ENCODE results near the gene SDHAF4. TPM values are rescaled to one million over a fixed set of nuclear protein-coding genes. Genes with fewer than 3 reads are reported as not detected.
A peak's percentile ranks its signal among the peaks of the same experiment; 100 is the strongest.
"Not testable (repeated sequence)": the region's sequence is repeated elsewhere in the genome, so short reads cannot be mapped to it uniquely, and the experiment has no call there.

Gene SDHAF4
- total RNA-seq, 1 donor from 2014 or later, result 11.0 TPM

DNA sequence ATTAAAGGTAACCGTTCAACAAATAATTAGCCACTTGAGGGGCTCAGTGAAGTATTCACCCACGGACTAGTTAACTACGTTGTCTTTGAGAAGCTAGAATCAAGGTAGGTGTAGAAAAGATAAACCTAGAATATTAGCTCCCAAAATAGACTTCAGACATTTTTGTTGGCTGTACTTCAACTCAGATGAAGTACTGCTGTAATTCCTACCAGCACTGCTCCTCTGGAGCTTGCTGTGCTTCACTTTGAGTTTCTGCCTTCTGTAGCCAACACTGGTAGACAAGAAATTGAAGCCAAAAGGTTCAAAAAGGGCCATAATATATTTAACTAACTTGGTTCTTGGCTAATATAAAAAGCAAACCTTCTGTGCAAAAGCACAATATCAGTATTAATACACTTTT, 18.8 kb upstream of the SDHAF4 start:
- Histone ChIP-seq H3K4me3 (ENCODE audit: low read length in 3 of 3) (no peak overlapping the region), H3K9ac (ENCODE audit: low read depth in 1 of 3, low read length in 3 of 3) (no peak overlapping the region), H3K4me1 (ENCODE audit: control insufficient read depth in 3 of 3, insufficient read depth in 3 of 3, low read length in 3 of 3) (peaks cover 0 to 3% (median under 1%) of the 10 kb centered on the region in 3 donors), H3K9me3 (ENCODE audit: control insufficient read depth in 3 of 3, low read length in 3 of 3) (no peaks in the 10 kb centered on the region), H3K27ac (ENCODE audit: low read depth, low read length) (no peak overlapping the region), H3K27me3 (ENCODE audit: control insufficient read depth in 3 of 3, insufficient read depth in 3 of 3, low read length in 3 of 3) (no peaks in the 10 kb centered on the region), H3K36me3 (ENCODE audit: control insufficient read depth in 3 of 3, insufficient read depth in 3 of 3, low read length in 3 of 3) (peaks cover 0 to 2% (median 0%) of the 10 kb centered on the region in 3 donors)

DNA sequence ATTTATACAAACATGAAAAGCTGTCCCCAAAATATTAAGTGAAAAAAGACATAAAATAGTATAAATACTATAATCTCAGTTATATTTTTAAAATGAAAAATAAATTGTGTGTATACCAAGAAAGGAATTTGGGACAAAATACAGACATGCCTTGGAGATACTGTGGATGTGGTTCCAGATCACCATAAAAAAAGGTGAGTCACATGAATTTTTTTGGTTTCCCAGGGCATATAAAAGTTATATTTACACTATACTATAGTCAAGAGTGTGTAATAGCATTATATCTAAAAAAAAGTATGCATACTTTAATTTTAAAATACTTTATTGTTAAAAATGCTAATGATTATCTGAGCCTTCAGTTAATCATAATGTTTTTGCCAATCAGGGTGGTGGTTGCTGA, 17.4 kb upstream of the SDHAF4 start:
- Histone ChIP-seq H3K4me1 (ENCODE audit: control insufficient read depth in 3 of 3, insufficient read depth in 3 of 3, low read length in 3 of 3) (peaks cover 0 to 5% (median 4%) of the 10 kb centered on the region in 3 donors), H3K9me3 (ENCODE audit: control insufficient read depth in 3 of 3, low read length in 3 of 3) (no peaks in the 10 kb centered on the region), H3K27ac (ENCODE audit: low read depth, low read length) (no peak overlapping the region), H3K9ac (ENCODE audit: low read depth in 1 of 3, low read length in 3 of 3) (no peak overlapping the region), H3K4me3 (ENCODE audit: low read length in 3 of 3) (no peak overlapping the region), H3K27me3 (ENCODE audit: control insufficient read depth in 3 of 3, insufficient read depth in 3 of 3, low read length in 3 of 3) (no peaks in the 10 kb centered on the region), H3K36me3 (ENCODE audit: control insufficient read depth in 3 of 3, insufficient read depth in 3 of 3, low read length in 3 of 3) (peaks cover 0 to 2% (median 0%) of the 10 kb centered on the region in 3 donors)

DNA sequence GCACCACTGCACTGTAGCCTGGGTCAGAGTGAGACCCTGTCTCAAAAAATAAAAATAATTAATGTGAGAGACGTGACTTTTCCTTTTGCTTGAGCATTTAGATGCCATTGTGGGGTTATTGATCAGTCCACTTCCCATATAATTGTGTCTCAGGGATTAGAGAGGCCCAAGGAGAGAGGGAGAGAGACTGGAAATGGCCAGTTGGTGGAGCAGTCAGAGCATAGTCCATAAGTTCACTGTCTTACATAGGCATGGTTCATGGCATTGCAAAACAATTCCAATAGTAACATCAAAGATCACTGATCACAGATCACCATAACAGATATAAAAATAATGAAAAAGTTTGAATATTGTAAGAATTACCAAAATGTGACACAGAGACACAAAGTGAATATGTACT, 15.2 kb upstream of the SDHAF4 start:
- no peak overlapping the region for H3K9ac ChIP-seq (ENCODE audit: low read depth in 1 of 3, low read length in 3 of 3)
- H3K27me3 ChIP-seq (ENCODE audit: control insufficient read depth in 3 of 3, insufficient read depth in 3 of 3, low read length in 3 of 3), result no peaks in the 10 kb centered on the region
- H3K4me3 ChIP-seq (ENCODE audit: low read length in 3 of 3), result no peak overlapping the region
- no peak overlapping the region for H3K27ac ChIP-seq (ENCODE audit: low read depth, low read length)
- H3K4me1 ChIP-seq (ENCODE audit: control insufficient read depth in 3 of 3, insufficient read depth in 3 of 3, low read length in 3 of 3), result peaks cover 0 to 5% (median 4%) of the 10 kb centered on the region in 3 donors
- peaks cover 0 to 2% (median 0%) of the 10 kb centered on the region in 3 donors for H3K36me3 ChIP-seq (ENCODE audit: control insufficient read depth in 3 of 3, insufficient read depth in 3 of 3, low read length in 3 of 3)
- no peaks in the 10 kb centered on the region for H3K9me3 ChIP-seq (ENCODE audit: control insufficient read depth in 3 of 3, low read length in 3 of 3)

DNA sequence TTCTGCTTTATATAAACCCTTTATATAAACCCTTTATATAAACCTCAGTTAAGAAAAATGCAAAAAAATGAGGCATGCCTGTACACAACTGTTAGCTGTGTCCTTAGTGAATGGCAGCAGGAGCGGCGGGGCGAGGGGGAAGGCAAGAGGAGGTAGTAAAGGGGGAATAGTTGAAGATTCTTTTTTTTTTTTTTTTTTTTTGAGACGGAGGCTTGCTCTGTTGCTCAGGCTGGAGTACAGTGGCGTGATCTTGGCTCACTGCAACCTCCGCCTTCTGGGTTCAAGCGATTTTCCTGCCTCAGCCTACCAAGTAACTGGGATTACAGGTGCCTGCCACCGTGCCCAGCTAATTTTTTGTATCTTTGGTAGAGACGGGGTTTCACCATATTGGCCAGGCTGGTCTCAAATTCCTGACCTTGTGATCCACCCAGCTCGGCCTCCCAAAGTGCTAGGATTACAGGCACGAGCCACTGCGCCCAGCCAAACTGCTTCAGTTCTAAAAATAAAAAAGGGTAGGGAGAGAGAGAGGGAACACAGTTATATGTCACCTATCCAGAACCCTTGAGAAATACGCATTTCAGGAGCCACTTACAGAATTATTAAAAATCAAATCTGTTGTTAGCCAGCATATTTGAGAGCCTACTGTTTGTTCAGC, 14.3 kb upstream of the SDHAF4 start:
- peak overlapping the region; percentile 40 to 54 (median 46) for H3K9ac ChIP-seq (ENCODE audit: low read depth in 1 of 3, low read length in 3 of 3)
- not testable (repeated sequence) for H3K9me3 ChIP-seq (ENCODE audit: control insufficient read depth in 3 of 3, low read length in 3 of 3); H3K27me3 ChIP-seq (ENCODE audit: control insufficient read depth in 3 of 3, insufficient read depth in 3 of 3, low read length in 3 of 3); H3K36me3 ChIP-seq (ENCODE audit: control insufficient read depth in 3 of 3, insufficient read depth in 3 of 3, low read length in 3 of 3); H3K4me1 ChIP-seq (ENCODE audit: control insufficient read depth in 3 of 3, insufficient read depth in 3 of 3, low read length in 3 of 3)
- H3K4me3 ChIP-seq (ENCODE audit: low read length in 3 of 3), result peak overlapping the region in 2 of 3 donors; percentile 23 to 27
- H3K27ac ChIP-seq (ENCODE audit: low read depth, low read length), result peak overlapping the region; percentile 72

DNA sequence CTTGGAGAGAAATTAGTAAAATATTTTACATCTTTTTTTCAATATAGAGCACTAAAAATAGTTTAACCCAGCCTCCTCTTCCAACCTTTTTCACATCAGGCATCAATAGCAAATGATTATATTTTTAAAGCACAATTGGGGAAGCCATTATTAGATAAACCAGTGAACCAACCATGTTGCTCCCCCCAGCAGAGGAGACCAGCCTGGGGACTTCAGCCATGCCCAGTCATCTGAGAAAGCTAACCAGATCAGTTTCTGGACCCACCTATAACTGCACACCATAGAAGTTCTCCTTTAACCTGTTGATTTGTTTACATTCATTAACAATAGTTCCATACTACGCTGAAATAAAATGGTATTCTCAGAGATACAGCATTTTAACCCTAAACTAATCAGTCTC, 13.8 kb upstream of the SDHAF4 start:
- H3K36me3 ChIP-seq (ENCODE audit: control insufficient read depth in 3 of 3, insufficient read depth in 3 of 3, low read length in 3 of 3), result peaks cover 0 to 2% (median 0%) of the 10 kb centered on the region in 3 donors
- peak overlapping the region; percentile 72 for H3K27ac ChIP-seq (ENCODE audit: low read depth, low read length)
- H3K4me3 ChIP-seq (ENCODE audit: low read length in 3 of 3), result no peak overlapping the region
- no peaks in the 10 kb centered on the region for H3K9me3 ChIP-seq (ENCODE audit: control insufficient read depth in 3 of 3, low read length in 3 of 3)
- peak overlapping the region in 2 of 3 donors; percentile 46 to 54 for H3K9ac ChIP-seq (ENCODE audit: low read depth in 1 of 3, low read length in 3 of 3)
- peaks cover 0 to 5% (median 3%) of the 10 kb centered on the region in 3 donors for H3K4me1 ChIP-seq (ENCODE audit: control insufficient read depth in 3 of 3, insufficient read depth in 3 of 3, low read length in 3 of 3)
- no peaks in the 10 kb centered on the region for H3K27me3 ChIP-seq (ENCODE audit: control insufficient read depth in 3 of 3, insufficient read depth in 3 of 3, low read length in 3 of 3)

DNA sequence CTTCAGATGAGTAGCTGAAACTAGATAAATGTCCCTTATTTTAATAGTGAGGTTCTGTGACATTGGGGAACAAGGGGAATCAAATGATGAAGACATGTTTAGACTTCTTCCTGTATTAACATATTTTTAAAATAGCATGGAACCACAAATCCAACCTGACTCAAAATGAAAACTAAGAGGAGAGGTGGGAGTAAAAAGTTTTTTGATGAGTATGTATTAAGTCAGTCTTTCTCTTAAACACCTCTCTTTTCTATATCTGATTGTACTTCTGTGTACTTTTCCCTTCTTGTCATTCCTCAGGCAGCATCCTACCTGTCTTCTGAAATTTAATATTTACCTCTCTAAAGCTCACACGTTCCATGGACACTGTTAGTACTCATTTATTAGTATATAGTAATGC, 8.7 kb upstream of the SDHAF4 start:
- no peak overlapping the region for H3K27ac ChIP-seq (ENCODE audit: low read depth, low read length)
- no peaks in the 10 kb centered on the region for H3K27me3 ChIP-seq (ENCODE audit: control insufficient read depth in 3 of 3, insufficient read depth in 3 of 3, low read length in 3 of 3)
- H3K4me3 ChIP-seq (ENCODE audit: low read length in 3 of 3), result no peak overlapping the region
- no peak overlapping the region for H3K9ac ChIP-seq (ENCODE audit: low read depth in 1 of 3, low read length in 3 of 3)
- H3K36me3 ChIP-seq (ENCODE audit: control insufficient read depth in 3 of 3, insufficient read depth in 3 of 3, low read length in 3 of 3), result no peaks in the 10 kb centered on the region
- peaks cover 0 to 3% (median under 1%) of the 10 kb centered on the region in 3 donors for H3K4me1 ChIP-seq (ENCODE audit: control insufficient read depth in 3 of 3, insufficient read depth in 3 of 3, low read length in 3 of 3)
- H3K9me3 ChIP-seq (ENCODE audit: control insufficient read depth in 3 of 3, low read length in 3 of 3), result no peaks in the 10 kb centered on the region

DNA sequence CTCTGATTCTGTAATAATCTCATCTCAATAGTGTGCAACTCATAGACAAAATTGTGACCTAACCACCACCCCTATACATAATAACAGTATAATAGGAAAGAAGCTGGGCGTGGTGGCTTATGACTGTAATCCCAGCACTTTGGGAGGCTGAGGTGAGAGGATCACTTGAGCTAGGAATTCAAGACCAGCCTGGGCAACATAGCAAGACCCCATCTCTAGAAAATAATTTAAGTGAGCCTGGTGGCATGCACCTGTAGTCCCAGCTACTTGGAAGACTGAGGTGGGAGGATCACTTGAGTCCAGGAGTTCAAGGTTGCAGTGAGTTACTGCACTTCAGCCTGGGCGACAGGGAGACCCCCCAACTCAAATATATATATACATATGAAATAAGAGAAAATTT, 4.3 kb upstream of the SDHAF4 start:
- H3K27ac ChIP-seq (ENCODE audit: low read depth, low read length); H3K4me1 ChIP-seq (ENCODE audit: control insufficient read depth in 3 of 3, insufficient read depth in 3 of 3, low read length in 3 of 3); H3K27me3 ChIP-seq (ENCODE audit: control insufficient read depth in 3 of 3, insufficient read depth in 3 of 3, low read length in 3 of 3); H3K36me3 ChIP-seq (ENCODE audit: control insufficient read depth in 3 of 3, insufficient read depth in 3 of 3, low read length in 3 of 3); H3K9ac ChIP-seq (ENCODE audit: low read depth in 1 of 3, low read length in 3 of 3); H3K9me3 ChIP-seq (ENCODE audit: control insufficient read depth in 3 of 3, low read length in 3 of 3); H3K4me3 ChIP-seq (ENCODE audit: low read length in 3 of 3): not testable (repeated sequence)

DNA sequence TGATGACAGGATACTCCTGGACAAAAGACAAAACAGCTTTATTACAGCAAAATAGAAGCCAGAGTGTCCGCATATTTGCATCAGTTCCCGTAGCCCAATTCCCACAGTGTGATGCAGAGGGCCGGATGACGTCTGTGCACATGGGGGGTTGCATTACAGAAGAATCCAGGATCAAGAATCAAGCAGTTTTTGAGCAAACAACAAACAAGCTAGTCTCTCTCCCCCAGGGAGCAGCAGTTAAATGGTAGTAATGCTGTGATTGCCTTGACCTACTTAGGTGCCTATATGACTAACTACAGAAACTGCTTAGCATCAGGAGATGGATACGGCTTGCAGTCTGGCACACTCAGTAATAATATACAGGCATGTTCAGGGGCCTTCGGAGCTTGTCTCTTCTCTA, 3.2 kb upstream of the SDHAF4 start:
- H3K27ac ChIP-seq (ENCODE audit: low read depth, low read length), result no peak overlapping the region
- H3K9ac ChIP-seq (ENCODE audit: low read depth in 1 of 3, low read length in 3 of 3), result no peak overlapping the region
- H3K4me1 ChIP-seq (ENCODE audit: control insufficient read depth in 3 of 3, insufficient read depth in 3 of 3, low read length in 3 of 3), result peaks cover 4 to 7% (median 6%) of the 10 kb centered on the region in 3 donors
- no peaks in the 10 kb centered on the region for H3K27me3 ChIP-seq (ENCODE audit: control insufficient read depth in 3 of 3, insufficient read depth in 3 of 3, low read length in 3 of 3)
- peaks cover 0 to 5% (median 0%) of the 10 kb centered on the region in 3 donors for H3K36me3 ChIP-seq (ENCODE audit: control insufficient read depth in 3 of 3, insufficient read depth in 3 of 3, low read length in 3 of 3)
- H3K9me3 ChIP-seq (ENCODE audit: control insufficient read depth in 3 of 3, low read length in 3 of 3), result no peaks in the 10 kb centered on the region
- no peak overlapping the region for H3K4me3 ChIP-seq (ENCODE audit: low read length in 3 of 3)

DNA sequence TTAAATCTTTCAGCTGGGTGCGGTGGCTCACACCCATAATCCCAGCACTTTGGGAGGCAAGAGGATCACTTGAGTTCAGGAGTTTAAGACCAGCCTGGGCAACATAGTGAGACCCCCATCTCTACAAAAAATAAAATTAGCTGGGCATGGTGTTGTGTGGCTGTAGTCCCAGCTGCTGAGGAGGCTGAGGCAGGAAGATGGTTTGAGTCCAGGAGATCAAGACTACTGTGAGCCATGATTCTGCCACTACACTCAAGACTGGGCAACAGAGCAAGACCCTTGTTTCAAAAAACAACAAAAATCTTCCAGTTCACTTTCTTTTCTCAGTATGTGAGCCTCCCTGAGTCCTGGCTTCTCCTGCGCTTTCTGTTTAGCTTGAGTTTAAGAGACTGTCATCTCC, 7.9 kb downstream of the SDHAF4 start:
- H3K9ac ChIP-seq (ENCODE audit: low read depth in 1 of 3, low read length in 3 of 3), result no peak overlapping the region
- no peaks in the 10 kb centered on the region for H3K36me3 ChIP-seq (ENCODE audit: control insufficient read depth in 3 of 3, insufficient read depth in 3 of 3, low read length in 3 of 3)
- no peak overlapping the region for H3K4me3 ChIP-seq (ENCODE audit: low read length in 3 of 3)
- H3K9me3 ChIP-seq (ENCODE audit: control insufficient read depth in 3 of 3, low read length in 3 of 3), result no peaks in the 10 kb centered on the region
- H3K4me1 ChIP-seq (ENCODE audit: control insufficient read depth in 3 of 3, insufficient read depth in 3 of 3, low read length in 3 of 3), result no peaks in the 10 kb centered on the region
- no peak overlapping the region for H3K27ac ChIP-seq (ENCODE audit: low read depth, low read length)
- no peaks in the 10 kb centered on the region for H3K27me3 ChIP-seq (ENCODE audit: control insufficient read depth in 3 of 3, insufficient read depth in 3 of 3, low read length in 3 of 3)

DNA sequence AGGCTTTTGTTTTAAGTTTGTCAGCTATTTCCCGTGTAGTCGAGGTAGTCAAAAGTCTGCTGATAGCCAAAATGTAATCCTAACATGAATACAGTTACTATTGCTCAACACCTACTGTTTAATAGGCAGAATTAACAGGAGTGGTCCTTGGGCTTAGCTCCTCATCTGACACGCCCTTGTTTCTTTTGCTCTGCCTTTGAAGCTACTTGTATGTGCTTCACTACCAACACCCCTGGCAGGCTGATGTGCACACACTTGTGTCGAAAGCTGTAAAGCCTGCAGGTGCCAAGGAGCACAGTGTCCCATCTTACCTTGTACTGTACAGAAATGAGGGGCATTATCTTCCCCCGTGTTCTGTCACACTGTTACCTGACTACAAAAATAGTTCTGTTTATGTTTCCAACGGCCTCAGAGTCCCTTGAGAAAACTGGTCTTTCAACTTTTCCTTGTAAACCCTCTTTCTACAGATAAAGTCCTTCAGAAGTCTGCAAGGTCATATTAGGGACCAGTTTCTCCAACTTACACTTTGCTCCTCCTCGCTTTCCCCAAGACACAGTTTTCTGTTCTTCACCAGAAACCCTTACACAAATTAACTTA, 9.3 kb downstream of the SDHAF4 start:
- Histone ChIP-seq H3K27me3 (ENCODE audit: control insufficient read depth in 3 of 3, insufficient read depth in 3 of 3, low read length in 3 of 3) (no peaks in the 10 kb centered on the region), H3K4me1 (ENCODE audit: control insufficient read depth in 3 of 3, insufficient read depth in 3 of 3, low read length in 3 of 3) (no peaks in the 10 kb centered on the region), H3K9ac (ENCODE audit: low read depth in 1 of 3, low read length in 3 of 3) (no peak overlapping the region), H3K27ac (ENCODE audit: low read depth, low read length) (no peak overlapping the region), H3K36me3 (ENCODE audit: control insufficient read depth in 3 of 3, insufficient read depth in 3 of 3, low read length in 3 of 3) (peaks cover 0 to 10% (median 8%) of the 10 kb centered on the region in 3 donors), H3K4me3 (ENCODE audit: low read length in 3 of 3) (no peak overlapping the region), H3K9me3 (ENCODE audit: control insufficient read depth in 3 of 3, low read length in 3 of 3) (no peaks in the 10 kb centered on the region)
